Activated CD4-positive, alpha-beta T cell treated with anti-CD3 and anti-CD28 coated beads, Interleukin-2, amount 50 U/mL, for 1 hour (primary cell): Measurements from ENCODE around the gene ETFB.

Experiments
- DNase-seq: peaks from one replicate; pipeline ENCODE4 v3.0.0-alpha.2; 2020

The ETFB gene

GRCh38 chr19:51326216-51327065 is 39.7 kb downstream of the ETFB start:
- DNase-seq = no peak

GRCh38 chr19:51325161-51325976 is 40.8 kb downstream of the ETFB start:
- DNase-seq = no peak

GRCh38 chr19:51324167-51324481 is 42.1 kb downstream of the ETFB start:
- no peak for DNase-seq

- DNase-seq = no peak
Measured at GRCh38 chr19:51323481-51324166, 42.6 kb downstream of the ETFB start.

- DNase-seq = no peak
Measured at GRCh38 chr19:51321799-51322198, 44.4 kb downstream of the ETFB start.

DNA sequence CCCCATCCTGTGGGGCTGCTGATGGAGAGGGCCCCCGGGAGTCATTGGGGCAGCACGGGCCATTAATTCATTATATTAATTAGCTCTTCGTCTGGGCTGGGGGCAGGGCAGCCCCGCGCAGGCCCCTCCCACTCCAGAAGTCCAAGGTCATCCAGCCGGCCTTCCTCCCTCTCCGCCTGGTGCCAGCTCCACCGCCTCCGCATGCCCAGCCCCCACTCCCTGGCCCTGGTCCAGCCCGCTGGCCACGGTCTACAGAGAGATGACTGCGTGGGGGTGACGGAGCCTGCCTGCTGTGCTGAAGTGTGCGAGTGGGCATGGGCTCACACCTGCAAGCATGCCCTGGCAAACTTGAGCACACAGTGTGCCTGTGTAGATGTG is 45.9 kb downstream of the ETFB start:
- no peak for DNase-seq

DNA sequence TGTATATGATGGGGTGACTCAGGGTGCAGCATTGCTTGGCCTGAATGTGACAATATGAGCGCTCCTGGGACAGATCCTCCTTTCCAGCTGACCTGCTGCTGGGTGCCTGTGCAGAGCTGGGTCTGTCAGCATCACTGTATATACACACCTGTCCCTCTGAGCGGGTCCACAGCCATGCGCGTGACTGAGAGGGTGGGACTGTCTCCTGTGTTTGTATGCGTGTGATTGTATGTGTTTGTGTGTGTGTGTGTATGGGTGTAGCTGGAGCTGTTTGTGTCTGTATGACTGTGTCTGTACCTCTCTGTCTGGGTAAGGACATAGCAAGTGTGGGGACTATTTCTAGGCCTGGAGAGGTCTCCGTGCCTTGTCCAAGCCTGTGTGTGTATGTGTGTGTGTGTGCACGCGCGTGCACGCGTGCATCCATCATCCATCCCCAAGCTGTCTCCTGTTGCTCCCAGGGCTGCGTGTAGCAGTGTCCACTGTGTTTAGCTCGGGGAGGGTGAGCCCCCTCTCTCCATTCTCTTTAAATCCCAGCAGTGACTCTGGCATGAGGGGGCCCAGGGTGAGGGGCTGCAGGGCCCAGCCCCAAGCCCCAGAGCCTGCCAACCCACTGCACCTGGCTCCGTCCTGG is 46.4 kb downstream of the ETFB start:
- no peak for DNase-seq

GRCh38 chr19:51318687-51319648 is 47.2 kb downstream of the ETFB start:
- DNase-seq = no peak

- no peak for DNase-seq
Measured at GRCh38 chr19:51317968-51318367, 48.2 kb downstream of the ETFB start.

DNA sequence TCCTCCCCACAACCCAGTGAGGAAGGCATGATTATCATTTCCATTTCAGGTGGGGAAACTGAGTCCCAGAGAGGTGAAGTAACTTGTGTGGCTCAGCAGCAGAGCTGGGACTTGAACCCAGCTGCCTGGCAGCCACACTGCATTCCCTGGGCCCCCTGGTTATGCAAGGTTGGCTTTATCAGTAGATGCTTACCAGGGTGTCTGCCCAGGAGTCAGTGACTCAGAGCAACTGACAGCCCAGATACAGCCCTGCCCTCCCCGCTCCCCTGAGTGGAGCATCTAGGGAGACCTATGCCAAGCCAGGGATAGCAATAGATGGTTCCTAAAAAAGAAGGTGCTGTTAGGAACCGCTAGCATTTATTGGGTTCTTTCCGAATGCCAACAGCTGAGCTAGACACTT is 48.8 kb downstream of the ETFB start:
- DNase-seq = no peak

DNA sequence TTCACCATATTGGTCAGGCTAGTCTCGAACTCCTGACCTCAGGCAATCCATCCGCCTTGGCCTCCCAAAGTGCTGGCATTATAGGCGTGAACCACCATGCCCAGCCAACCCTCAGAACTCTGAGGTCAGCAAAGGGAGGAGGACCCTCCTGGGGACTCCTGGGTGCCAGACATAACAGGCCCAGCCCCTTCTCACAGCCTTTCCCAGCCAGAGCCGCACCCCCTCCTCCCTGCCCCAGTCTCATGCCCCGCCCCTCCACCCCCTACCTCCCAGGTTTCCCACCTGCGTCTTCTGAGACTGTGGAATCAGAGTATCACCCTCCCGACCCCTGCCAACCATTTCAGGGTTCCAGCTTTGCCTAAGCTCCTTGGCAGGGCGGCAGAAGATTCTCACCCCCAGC is 49.5 kb downstream of the ETFB start:
- DNase-seq = no peak

DNA sequence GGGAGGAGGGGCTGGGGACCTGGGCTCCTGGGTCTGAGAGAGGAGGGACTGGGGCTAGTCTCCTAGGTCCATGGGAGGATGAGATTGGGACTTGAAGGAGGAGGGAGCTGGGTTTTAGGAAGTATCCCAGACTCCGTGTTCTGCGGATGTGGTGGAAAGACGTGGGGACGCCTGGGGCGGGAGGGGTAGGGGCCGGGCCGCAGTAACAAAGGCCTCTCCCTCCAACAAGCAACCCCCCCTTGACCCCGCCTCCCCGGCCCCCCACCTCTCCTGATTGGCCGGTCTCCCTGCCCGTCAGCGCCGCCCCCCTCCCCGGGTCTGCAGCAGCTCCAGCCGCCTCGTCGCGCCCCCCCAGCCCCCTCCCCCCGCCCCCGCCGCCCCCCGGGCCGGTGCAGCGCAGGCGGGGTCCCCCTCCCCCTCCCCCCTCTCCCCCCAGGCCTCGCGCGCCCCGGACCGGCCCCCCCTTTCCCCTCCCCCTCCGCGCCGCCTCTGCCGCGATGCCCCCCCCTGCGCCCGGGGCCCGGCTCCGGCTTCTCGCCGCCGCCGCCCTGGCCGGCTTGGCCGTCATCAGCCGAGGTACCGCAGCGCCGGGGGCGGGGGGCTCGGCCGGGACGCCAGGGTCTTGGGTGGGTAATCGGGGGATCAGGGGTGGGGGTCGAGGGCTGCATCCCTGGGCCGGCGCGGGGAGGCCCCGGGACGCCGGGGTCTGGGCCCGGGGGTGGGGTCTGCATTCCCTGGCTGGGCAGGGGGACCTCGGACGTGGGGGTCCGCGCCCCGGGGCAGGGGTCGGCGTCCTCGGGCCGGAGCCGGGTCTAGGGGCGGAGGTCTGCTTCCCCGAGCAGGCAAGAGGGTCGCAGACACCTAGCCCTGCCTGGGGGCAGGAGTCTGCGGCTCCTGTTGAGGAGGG is 54.6 kb downstream of the ETFB start, which contains the start of gene IGLON5:
IGLON5 (plus strand) TSS at position 294 of the 907 bp plus-strand sequence; CDS start at position 498, 204 bp downstream.
- DNase-seq = no peak

- DNase-seq = no peak
Measured at GRCh38 chr19:51305479-51305878, 60.7 kb downstream of the ETFB start.

GRCh38 chr19:51301266-51301665 is 64.9 kb downstream of the ETFB start:
- no peak for DNase-seq

DNA sequence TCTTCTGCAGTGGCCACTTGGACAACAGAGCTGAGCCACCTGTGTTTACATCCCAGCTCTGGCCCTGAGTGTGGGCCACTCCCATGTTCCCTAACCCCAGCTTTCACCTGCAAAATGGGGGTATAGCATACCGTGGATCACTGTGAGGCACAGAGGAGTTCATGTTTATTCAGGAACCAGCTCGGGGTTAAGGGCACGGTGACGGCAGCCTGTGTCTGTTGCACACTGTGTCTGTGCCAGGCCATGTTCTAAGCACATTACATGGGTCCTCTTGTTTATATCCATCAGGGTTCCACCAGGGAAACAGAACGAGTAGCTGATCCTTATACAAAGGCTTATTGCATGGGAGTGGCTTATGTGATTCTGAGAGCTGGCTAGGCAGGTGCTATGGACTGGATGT is 68.8 kb downstream of the ETFB start:
- no peak for DNase-seq

GRCh38 chr19:51296336-51297093 is 69.7 kb downstream of the ETFB start:
- DNase-seq = no peak

GRCh38 chr19:51295382-51296126 is 70.6 kb downstream of the ETFB start:
- DNase-seq = no peak
